ENCODE results near the gene LIPC. TPM values are rescaled to one million over a fixed set of nuclear protein-coding genes. Genes with fewer than 3 reads are reported as not detected.

Gene LIPC
- polyA plus RNA-seq (2013, experiment 1 of 2) = 0.15 TPM
- 0.25 TPM for polyA plus RNA-seq (2013, experiment 2 of 2)

DNA sequence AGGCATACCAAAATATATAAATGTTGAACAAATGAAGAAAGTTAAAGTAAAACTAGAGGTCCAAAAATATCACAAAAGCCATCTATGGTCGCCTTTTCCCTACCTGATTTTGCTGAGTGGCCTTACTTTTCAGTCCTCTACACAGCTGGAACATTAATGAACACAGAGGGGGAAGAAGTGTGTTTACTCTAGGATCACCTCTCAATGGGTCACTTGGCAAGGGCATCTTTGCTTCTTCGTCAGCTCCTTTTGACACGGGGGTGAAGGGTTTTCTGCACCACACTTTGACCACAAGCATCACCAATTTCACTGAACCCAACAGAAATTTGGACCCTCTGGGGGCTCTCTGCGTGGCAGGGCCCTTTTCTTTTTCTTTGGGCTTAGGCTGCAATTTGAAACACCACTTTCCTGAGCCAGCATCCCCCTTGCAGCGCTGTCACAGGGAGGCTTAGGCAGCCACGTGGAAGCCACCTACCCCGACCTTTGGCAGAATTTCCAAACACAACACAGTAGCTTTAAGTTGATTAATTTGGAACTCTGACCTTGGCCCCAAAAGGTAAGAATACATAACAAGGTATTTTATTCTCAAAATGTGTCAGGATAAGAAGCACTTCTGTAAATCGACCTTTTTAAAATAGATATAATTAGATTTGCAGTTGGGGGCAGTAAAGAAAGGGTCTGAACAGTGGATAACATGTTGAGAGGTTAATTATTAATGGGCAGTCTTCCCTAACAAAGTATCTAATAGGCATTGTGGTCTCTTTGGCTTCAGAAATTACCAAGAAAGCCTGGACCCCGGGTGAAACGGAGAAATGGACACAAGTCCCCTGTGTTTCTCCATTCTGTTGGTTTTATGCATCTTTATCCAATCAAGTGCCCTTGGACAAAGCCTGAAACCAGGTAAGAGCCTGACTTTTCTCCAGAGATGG is at the start of gene LIPC:
LIPC (plus strand) TSS at position 771 of the 929 bp plus-strand sequence; CDS start at position 813, 42 bp downstream.
- no peaks in the 10 kb centered on the region for H3K9me3 ChIP-seq (ENCODE audit: insufficient read depth, low read depth, low read length)
- no peak within 1 kb of the TSS for H3K27ac ChIP-seq (ENCODE audit: low read depth, low read length)
- no peak within 1 kb of the TSS for H3K4me3 ChIP-seq (ENCODE audit: low read length)
- no peaks in the 10 kb centered on the region; the same call in 1 of the 2 replicates for H3K4me1 ChIP-seq (ENCODE audit: insufficient read depth, low read length)
- H3K9ac ChIP-seq (ENCODE audit: low read depth, low read length) = no peak within 1 kb of the TSS
- no peaks in the 10 kb centered on the region for H3K36me3 ChIP-seq (ENCODE audit: insufficient read depth, low read length)
- 89% methylated on average over 10 of the region's 10 CpGs for WGBS
- no peaks in the 10 kb centered on the region for H3K27me3 ChIP-seq (ENCODE audit: insufficient read depth, low read length)

DNA sequence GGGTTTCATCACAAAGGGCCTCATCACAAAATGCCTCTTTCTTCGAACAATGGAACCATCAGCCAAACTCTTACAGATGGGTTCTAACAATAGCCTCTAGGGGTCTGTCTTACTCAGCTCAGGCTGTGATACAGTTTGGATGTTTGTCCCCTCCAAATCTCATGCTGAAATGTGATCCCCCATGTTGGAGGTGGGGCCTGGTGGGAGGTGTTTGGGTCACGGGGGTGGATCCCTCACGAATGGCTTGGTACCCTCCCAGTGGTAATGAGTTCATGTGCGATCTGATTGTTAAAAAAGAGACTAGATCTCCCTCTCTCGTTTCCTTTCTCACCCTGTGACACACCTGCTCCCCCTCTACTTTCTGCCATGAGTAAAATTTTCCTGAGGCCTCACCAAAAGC is 47.9 kb upstream of the LIPC start:
- Histone ChIP-seq H3K9me3 (ENCODE audit: insufficient read depth, low read depth, low read length) (no peaks in the 10 kb centered on the region), H3K36me3 (ENCODE audit: insufficient read depth, low read length) (no peaks in the 10 kb centered on the region), H3K27me3 (ENCODE audit: insufficient read depth, low read length) (no peaks in the 10 kb centered on the region), H3K27ac (ENCODE audit: low read depth, low read length) (no peak overlapping the region; the same call in 1 of the 2 replicates), H3K4me3 (ENCODE audit: low read length) (no peak overlapping the region), H3K4me1 (ENCODE audit: insufficient read depth, low read length) (peaks cover 5% of the 10 kb centered on the region), H3K9ac (ENCODE audit: low read depth, low read length) (no peak overlapping the region)
- WGBS = 61% methylated on average over 5 of the region's 5 CpGs

DNA sequence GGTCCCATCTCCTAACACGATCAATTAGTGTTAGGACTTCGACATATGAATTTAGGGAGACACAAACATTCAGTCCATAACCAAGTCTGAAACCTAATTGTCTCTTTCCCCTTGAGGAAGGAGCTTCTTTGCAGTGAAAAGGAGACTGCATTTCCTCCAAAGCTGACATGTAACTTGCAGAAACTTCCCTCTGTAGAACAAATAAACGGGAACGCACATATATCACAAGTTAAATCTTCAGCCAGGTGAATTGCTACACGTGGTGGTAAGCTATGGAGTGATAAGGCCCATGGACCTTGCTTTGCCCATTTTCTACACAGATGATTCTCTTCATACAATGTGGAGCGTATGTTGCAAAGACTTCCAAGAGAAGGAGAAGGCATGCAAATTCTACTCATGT is 47.1 kb upstream of the LIPC start:
- H3K36me3 ChIP-seq (ENCODE audit: insufficient read depth, low read length) = no peaks in the 10 kb centered on the region
- no peaks in the 10 kb centered on the region for H3K27me3 ChIP-seq (ENCODE audit: insufficient read depth, low read length)
- no peak overlapping the region for H3K27ac ChIP-seq (ENCODE audit: low read depth, low read length)
- H3K4me1 ChIP-seq (ENCODE audit: insufficient read depth, low read length) = peaks cover 5% of the 10 kb centered on the region
- no peaks in the 10 kb centered on the region for H3K9me3 ChIP-seq (ENCODE audit: insufficient read depth, low read depth, low read length)
- no peak overlapping the region for H3K9ac ChIP-seq (ENCODE audit: low read depth, low read length)
- H3K4me3 ChIP-seq (ENCODE audit: low read length) = no peak overlapping the region
- 97% methylated on average over 6 of the region's 6 CpGs for WGBS

DNA sequence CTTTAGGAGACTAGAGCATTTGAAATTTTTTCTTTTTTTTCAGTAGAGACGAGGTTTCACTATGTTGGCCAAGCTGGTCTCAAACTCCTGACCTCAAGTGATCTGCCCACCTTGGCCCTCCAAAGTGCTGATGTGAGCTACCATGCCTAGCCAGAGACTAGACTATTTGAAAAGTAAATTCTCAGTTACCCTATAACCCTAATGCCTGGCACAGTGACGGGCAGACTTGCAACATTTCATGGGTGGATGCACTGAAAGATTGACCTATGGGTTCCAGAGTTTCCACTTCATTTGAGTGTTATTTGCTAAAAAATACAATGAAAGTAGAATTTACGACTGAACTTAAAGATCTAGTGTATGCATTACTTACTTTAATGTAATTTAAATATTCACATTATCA is 45.7 kb upstream of the LIPC start:
- WGBS = 86% methylated on average over 2 of the region's 3 CpGs
- H3K9ac ChIP-seq (ENCODE audit: low read depth, low read length) = no peak overlapping the region
- no peaks in the 10 kb centered on the region for H3K9me3 ChIP-seq (ENCODE audit: insufficient read depth, low read depth, low read length)
- peaks cover 5% of the 10 kb centered on the region for H3K4me1 ChIP-seq (ENCODE audit: insufficient read depth, low read length)
- no peaks in the 10 kb centered on the region for H3K27me3 ChIP-seq (ENCODE audit: insufficient read depth, low read length)
- no peak overlapping the region for H3K27ac ChIP-seq (ENCODE audit: low read depth, low read length)
- no peaks in the 10 kb centered on the region for H3K36me3 ChIP-seq (ENCODE audit: insufficient read depth, low read length)
- H3K4me3 ChIP-seq (ENCODE audit: low read length) = no peak overlapping the region

DNA sequence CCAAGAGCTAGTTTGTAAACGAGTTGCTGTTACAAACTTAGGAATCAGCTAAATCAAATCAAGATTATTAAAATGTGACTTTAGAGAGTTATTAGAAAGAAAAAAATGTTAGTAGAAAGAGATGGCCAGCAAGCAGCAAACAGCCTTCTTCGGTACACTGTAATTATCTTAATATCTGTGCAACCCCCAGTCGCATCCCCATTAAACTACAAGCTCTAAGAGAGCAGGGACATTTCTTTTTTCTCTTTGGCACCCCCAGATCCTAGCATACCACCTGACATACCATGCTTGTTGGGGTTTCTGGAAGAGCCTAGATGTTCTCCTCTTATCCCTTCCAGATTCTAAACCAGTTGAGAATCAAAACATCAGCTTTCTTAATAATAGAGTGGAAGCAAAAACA is 45.1 kb upstream of the LIPC start:
- Histone ChIP-seq H3K9me3 (ENCODE audit: insufficient read depth, low read depth, low read length) (no peaks in the 10 kb centered on the region), H3K27ac (ENCODE audit: low read depth, low read length) (no peak overlapping the region), H3K4me1 (ENCODE audit: insufficient read depth, low read length) (peaks cover 5% of the 10 kb centered on the region), H3K9ac (ENCODE audit: low read depth, low read length) (no peak overlapping the region), H3K36me3 (ENCODE audit: insufficient read depth, low read length) (no peaks in the 10 kb centered on the region), H3K4me3 (ENCODE audit: low read length) (no peak overlapping the region), H3K27me3 (ENCODE audit: insufficient read depth, low read length) (no peaks in the 10 kb centered on the region)
- WGBS = 87% methylated on average over 3 of the region's 3 CpGs

DNA sequence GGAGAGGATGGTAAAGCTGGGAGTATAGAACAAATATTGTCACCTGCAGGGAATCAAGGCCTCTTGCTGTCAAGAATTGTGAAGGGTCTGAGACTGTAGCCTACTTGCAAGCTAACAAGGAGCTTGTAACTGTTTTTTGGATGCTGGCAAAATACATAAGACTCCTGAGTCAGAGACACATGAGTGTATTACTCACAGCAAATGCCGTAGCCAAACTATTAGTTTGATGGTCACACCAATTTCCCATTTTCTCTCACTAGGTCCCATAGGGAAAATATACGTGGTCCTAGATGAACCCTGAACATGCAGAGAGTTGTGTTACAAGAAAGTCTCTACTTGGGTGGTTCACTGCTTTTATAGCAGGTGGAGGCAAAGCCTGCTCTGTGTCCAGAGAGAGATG is 44.7 kb upstream of the LIPC start:
- no peaks in the 10 kb centered on the region for H3K27me3 ChIP-seq (ENCODE audit: insufficient read depth, low read length)
- no peak overlapping the region for H3K4me3 ChIP-seq (ENCODE audit: low read length)
- no peak overlapping the region for H3K27ac ChIP-seq (ENCODE audit: low read depth, low read length)
- H3K4me1 ChIP-seq (ENCODE audit: insufficient read depth, low read length) = peaks cover 8% of the 10 kb centered on the region
- H3K9me3 ChIP-seq (ENCODE audit: insufficient read depth, low read depth, low read length) = no peaks in the 10 kb centered on the region
- no peaks in the 10 kb centered on the region for H3K36me3 ChIP-seq (ENCODE audit: insufficient read depth, low read length)
- H3K9ac ChIP-seq (ENCODE audit: low read depth, low read length) = no peak overlapping the region
- WGBS = 100% methylated on average over 2 of the region's 2 CpGs

DNA sequence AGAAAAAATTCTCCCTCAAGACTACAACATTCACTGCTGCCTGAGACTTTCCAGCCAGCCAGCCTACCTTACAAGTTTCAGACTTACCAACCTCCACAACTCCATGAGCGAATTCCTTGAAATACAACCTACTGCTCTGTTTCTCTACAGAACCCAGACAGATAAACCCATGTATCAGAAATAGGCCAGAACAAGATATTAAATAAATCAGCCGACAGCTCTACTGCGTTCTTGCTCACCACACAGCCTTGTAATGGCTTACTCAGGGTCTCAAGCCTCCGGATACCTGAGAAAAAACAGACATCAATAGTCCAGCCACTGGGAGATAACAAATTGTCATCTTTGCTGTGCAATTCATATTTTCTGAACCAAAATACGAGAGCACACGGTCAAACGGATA is 43.6 kb upstream of the LIPC start:
- 92% methylated on average over 7 of the region's 7 CpGs for WGBS
- peaks cover 16% of the 10 kb centered on the region for H3K4me1 ChIP-seq (ENCODE audit: insufficient read depth, low read length)

DNA sequence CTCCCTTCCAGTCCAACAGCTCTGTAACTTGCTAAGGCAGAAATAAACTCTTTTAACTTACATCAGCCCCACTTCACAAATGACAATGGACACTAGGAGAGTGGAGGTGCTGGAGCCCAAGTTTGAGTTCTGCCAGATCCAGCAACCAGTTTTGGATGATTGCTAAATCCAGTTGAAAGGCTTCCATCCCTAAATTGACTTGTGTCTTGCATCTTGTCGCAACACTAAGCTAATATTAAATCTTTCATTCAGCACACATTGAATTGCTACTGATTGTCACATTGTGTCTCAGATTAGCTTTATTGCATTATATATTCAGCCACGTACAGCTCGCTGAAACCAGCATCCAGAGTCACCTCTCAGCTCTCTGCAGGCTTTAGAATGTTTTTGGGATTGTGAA is 41.7 kb upstream of the LIPC start:
- H3K4me3 ChIP-seq (ENCODE audit: low read length) = no peak overlapping the region
- H3K27me3 ChIP-seq (ENCODE audit: insufficient read depth, low read length) = no peaks in the 10 kb centered on the region
- WGBS = 96% methylated on average over 3 of the region's 3 CpGs
- H3K4me1 ChIP-seq (ENCODE audit: insufficient read depth, low read length) = peaks cover 10% of the 10 kb centered on the region
- no peaks in the 10 kb centered on the region for H3K36me3 ChIP-seq (ENCODE audit: insufficient read depth, low read length)
- no peak overlapping the region for H3K27ac ChIP-seq (ENCODE audit: low read depth, low read length)
- H3K9me3 ChIP-seq (ENCODE audit: insufficient read depth, low read depth, low read length) = no peaks in the 10 kb centered on the region
- no peak overlapping the region for H3K9ac ChIP-seq (ENCODE audit: low read depth, low read length)

More for the DNA sequence above, 43.6 kb upstream of the LIPC start:
- no peaks in the 10 kb centered on the region for H3K36me3 ChIP-seq (ENCODE audit: insufficient read depth, low read length)
- no peak overlapping the region for H3K9ac ChIP-seq (ENCODE audit: low read depth, low read length)
- H3K27me3 ChIP-seq (ENCODE audit: insufficient read depth, low read length) = no peaks in the 10 kb centered on the region
- H3K9me3 ChIP-seq (ENCODE audit: insufficient read depth, low read depth, low read length) = no peaks in the 10 kb centered on the region
- no peak overlapping the region for H3K27ac ChIP-seq (ENCODE audit: low read depth, low read length)
- H3K4me3 ChIP-seq (ENCODE audit: low read length) = no peak overlapping the region

DNA sequence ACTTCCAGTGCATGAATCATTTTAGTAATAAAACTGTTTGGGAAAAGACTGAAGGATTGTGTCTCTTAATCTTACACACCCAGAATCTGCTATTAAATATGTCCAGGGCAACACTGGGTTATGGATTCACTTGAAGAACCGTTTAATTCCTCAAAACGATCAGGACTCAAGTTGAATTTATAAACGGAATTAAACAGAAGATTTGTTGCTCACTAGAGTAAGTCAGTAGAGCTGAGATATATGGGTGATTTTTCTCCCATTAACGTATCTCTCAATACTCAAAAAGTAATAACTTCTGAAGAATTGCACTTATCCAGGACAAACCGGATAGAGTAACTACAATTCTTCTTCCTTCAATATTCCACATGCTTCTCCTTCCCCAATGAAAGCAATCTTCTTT is 41.1 kb upstream of the LIPC start:
- Histone ChIP-seq H3K4me3 (ENCODE audit: low read length) (no peak overlapping the region), H3K4me1 (ENCODE audit: insufficient read depth, low read length) (peaks cover 10% of the 10 kb centered on the region), H3K9ac (ENCODE audit: low read depth, low read length) (no peak overlapping the region), H3K36me3 (ENCODE audit: insufficient read depth, low read length) (no peaks in the 10 kb centered on the region), H3K27ac (ENCODE audit: low read depth, low read length) (no peak overlapping the region), H3K27me3 (ENCODE audit: insufficient read depth, low read length) (no peaks in the 10 kb centered on the region), H3K9me3 (ENCODE audit: insufficient read depth, low read depth, low read length) (no peaks in the 10 kb centered on the region)
- 93% methylated on average over 5 of the region's 5 CpGs for WGBS

DNA sequence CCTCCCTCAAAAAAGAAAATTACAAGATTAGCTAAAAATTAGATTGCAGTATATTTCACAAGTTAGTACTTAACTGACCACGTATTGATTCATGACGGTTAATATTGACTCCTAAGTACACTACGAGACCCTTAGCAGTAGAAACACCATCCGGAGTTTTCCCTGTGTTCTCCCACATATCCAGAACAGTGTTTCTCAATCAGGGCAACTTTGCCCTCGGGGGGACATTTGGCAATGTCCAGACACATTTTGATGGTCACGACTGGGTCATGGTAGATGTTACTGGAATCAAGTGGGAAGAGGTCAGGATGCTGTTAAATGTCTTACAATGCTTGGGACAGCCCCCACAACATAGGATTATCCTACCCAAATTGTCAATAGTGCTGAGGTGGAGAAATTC is 40.7 kb upstream of the LIPC start:
- Histone ChIP-seq H3K9ac (ENCODE audit: low read depth, low read length) (no peak overlapping the region), H3K27ac (ENCODE audit: low read depth, low read length) (no peak overlapping the region), H3K4me1 (ENCODE audit: insufficient read depth, low read length) (peaks cover 10% of the 10 kb centered on the region), H3K4me3 (ENCODE audit: low read length) (no peak overlapping the region), H3K36me3 (ENCODE audit: insufficient read depth, low read length) (no peaks in the 10 kb centered on the region), H3K27me3 (ENCODE audit: insufficient read depth, low read length) (no peaks in the 10 kb centered on the region), H3K9me3 (ENCODE audit: insufficient read depth, low read depth, low read length) (no peaks in the 10 kb centered on the region)
- 91% methylated on average over 6 of the region's 6 CpGs for WGBS

DNA sequence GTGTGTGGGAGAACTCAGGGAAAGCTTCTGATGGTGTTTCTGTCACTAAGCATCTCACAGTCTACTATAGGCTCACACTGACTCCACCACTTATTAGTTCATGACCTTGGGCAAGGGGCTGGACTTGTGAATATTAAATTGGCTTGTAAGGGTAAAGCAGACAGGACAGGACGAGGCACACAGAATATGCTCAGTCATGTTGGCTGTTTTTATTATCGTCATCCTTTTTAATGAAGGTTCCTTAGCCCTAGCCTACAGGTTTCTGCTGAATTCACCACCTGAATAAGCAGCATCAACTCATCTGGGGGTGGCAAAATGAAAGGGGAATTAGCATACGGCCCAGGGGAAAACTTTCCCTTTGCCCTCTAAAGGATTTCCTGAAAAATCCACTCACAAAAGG is 39.6 kb upstream of the LIPC start:
- WGBS = 73% methylated on average over 3 of the region's 3 CpGs
- no peaks in the 10 kb centered on the region for H3K9me3 ChIP-seq (ENCODE audit: insufficient read depth, low read depth, low read length)
- no peaks in the 10 kb centered on the region for H3K36me3 ChIP-seq (ENCODE audit: insufficient read depth, low read length)
- H3K9ac ChIP-seq (ENCODE audit: low read depth, low read length) = no peak overlapping the region
- H3K27ac ChIP-seq (ENCODE audit: low read depth, low read length) = no peak overlapping the region
- no peak overlapping the region for H3K4me3 ChIP-seq (ENCODE audit: low read length)
- peaks cover 10% of the 10 kb centered on the region for H3K4me1 ChIP-seq (ENCODE audit: insufficient read depth, low read length)
- H3K27me3 ChIP-seq (ENCODE audit: insufficient read depth, low read length) = no peaks in the 10 kb centered on the region

Measured in HUES64 (cell line).